CD4-positive, alpha-beta memory T cell (primary cell): Measurements from ENCODE around the gene GPLD1. TPM values are rescaled to one million over a fixed set of nuclear protein-coding genes. Genes with fewer than 3 reads are reported as not detected.

ENCODE experiments used
- CTCF ChIA-PET: fragments of 350-600 bp; sonication (Branson Sonifier 250); formaldehyde crosslinking; loops from one replicate; lab custom pipeline; 2021; ENCODE audit warnings: inconsistent platforms; ENCODE audit not compliant: partially characterized antibody; lab: Charles Lee
- POLR2A ChIA-PET: fragments of 350-600 bp; sonication (Branson Sonifier 250); formaldehyde crosslinking; loops from one replicate; lab custom pipeline; 2021; ENCODE audit not compliant: partially characterized antibody; lab: Charles Lee
- DNase-seq, 5 donors: peaks; one replicate each; pipeline versions ENCODE4 v3.0.0 to v3.0.0-alpha.2; 2020 to 2022; ENCODE audit warnings: mixed read lengths in 1 of 5
- H3K27ac ChIP-seq: one replicate; pipeline ENCODE4 v1.7.0; 2013; ENCODE audit warnings: low read depth, low read length
- H3K27me3 ChIP-seq: 2 replicates; pipeline ENCODE4 v1.7.0; 2013; ENCODE audit warnings: mild to moderate bottlenecking, low read length, moderate library complexity; ENCODE audit not compliant: insufficient read depth
- H3K36me3 ChIP-seq: 2 replicates; pipeline ENCODE4 v1.7.0; 2013; ENCODE audit warnings: mild to moderate bottlenecking, low read length, moderate library complexity; ENCODE audit not compliant: insufficient read depth
- H3K4me1 ChIP-seq: 2 replicates; pipeline ENCODE4 v1.7.0; 2013; ENCODE audit warnings: mild to moderate bottlenecking, low read length, moderate library complexity; ENCODE audit not compliant: insufficient read depth
- H3K4me3 ChIP-seq, 2 donors: one replicate each; pipeline ENCODE4 v1.7.0; 2013; ENCODE audit warnings: low read length in 2 of 2, mild to moderate bottlenecking in 1 of 2
- H3K9me3 ChIP-seq, 2 donors: one replicate each; pipeline ENCODE4 v1.7.0; 2013; ENCODE audit warnings: low read length in 2 of 2, control low read depth in 1 of 2; ENCODE audit not compliant: control insufficient read depth in 1 of 2
- H3K27ac Mint-ChIP-seq, 7 donors: one replicate each; pipeline ENCODE4 v1.8.0; 2020 to 2021; ENCODE audit warnings: mixed read lengths in 7 of 7, mild to moderate bottlenecking in 6 of 7, inconsistent platforms in 3 of 7, moderate library complexity in 3 of 7
- H3K27me3 Mint-ChIP-seq, 2 donors: one replicate each; pipeline ENCODE4 v1.8.0; 2020 to 2021; ENCODE audit warnings: mixed read lengths in 2 of 2
- H3K36me3 Mint-ChIP-seq, 2 donors: one replicate each; pipeline ENCODE4 v1.8.0; 2020 to 2021; ENCODE audit warnings: mixed read lengths in 2 of 2, inconsistent platforms in 1 of 2, mild to moderate bottlenecking in 1 of 2
- H3K4me1 Mint-ChIP-seq, 4 donors: one replicate each; pipeline ENCODE4 v1.8.0; 2020 to 2021; ENCODE audit warnings: mixed read lengths in 4 of 4, mild to moderate bottlenecking in 1 of 4
- H3K4me3 Mint-ChIP-seq, 8 donors: one replicate each; pipeline ENCODE4 v1.8.0; 2020 to 2021; ENCODE audit warnings: mixed read lengths in 8 of 8, mild to moderate bottlenecking in 7 of 8, moderate library complexity in 6 of 8, inconsistent platforms in 3 of 8
- H3K9me3 Mint-ChIP-seq, 8 donors: one replicate each; pipeline ENCODE4 v1.8.0; 2020 to 2021; ENCODE audit warnings: mixed read lengths in 8 of 8, mild to moderate bottlenecking in 5 of 8, inconsistent platforms in 3 of 8, moderate library complexity in 1 of 8
- intact Hi-C: fragments of 100-400 bp; cut with micrococcal nuclease; formaldehyde crosslinking; loops from one replicate; pipeline ENCODE4 v1.15.1; 2023
- polyA plus RNA-seq, 2 donors: library from polyadenylated mRNA; unstranded; fragments of 300-500 nt; fragmentation: Illumina TruSeq; gene quantifications; one replicate each; pipeline ENCODE4 v1.2.3, GENCODE V29; 2021
- total RNA-seq, 2 experiments: library from RNA; stranded (reverse); gene quantifications; one replicate each; pipeline ENCODE4 v1.2.3, GENCODE V29; 2021

The GPLD1 gene
- total and polyA plus RNA-seq, 4 experiments from 2014 or later, result 0.30 to 1.4 (median 0.49) TPM; not detected in 1

DNA sequence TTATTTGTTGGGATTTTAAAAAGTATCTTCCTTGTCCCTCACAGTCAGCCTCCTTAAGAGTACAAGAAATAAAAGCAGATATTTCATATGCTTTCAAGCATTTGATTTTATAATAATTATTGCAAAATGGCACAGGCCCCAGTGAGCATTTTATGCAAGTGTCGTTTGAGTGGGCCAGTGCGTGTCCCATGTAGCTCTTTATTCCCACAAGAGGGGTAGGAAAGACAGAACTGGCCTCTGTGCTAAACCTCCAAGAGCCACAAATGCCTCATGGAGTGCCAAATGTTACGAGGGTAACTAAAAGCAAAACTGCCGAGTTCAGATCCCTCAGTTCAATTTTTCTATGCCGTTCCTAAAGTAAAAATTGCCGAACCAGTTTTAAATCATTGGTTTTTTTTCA, 12.7 kb downstream of the GPLD1 start:
- ChIA-PET CTCF (no interaction called here), POLR2A (no interaction called here)
- DNase-seq, result no peak
- H3K36me3 Mint-ChIP-seq, result peaks cover 0 to 3% of the 10 kb centered on the region in 2 donors
- H3K4me3 Mint-ChIP-seq, result no peak overlapping the region
- Histone ChIP-seq H3K27me3 (no peaks in the 10 kb centered on the region), H3K36me3 (no peaks in the 10 kb centered on the region), H3K9me3 (no peaks in the 10 kb centered on the region), H3K4me1 (no peaks in the 10 kb centered on the region), H3K4me3 (no peak overlapping the region), H3K27ac (no peak overlapping the region)
- no peaks in the 10 kb centered on the region for H3K27me3 Mint-ChIP-seq
- H3K27ac Mint-ChIP-seq, result no peak overlapping the region
- no peaks in the 10 kb centered on the region for H3K4me1 Mint-ChIP-seq
- intact Hi-C loops, result no loop called here
- H3K9me3 Mint-ChIP-seq, result no peaks in the 10 kb centered on the region

DNA sequence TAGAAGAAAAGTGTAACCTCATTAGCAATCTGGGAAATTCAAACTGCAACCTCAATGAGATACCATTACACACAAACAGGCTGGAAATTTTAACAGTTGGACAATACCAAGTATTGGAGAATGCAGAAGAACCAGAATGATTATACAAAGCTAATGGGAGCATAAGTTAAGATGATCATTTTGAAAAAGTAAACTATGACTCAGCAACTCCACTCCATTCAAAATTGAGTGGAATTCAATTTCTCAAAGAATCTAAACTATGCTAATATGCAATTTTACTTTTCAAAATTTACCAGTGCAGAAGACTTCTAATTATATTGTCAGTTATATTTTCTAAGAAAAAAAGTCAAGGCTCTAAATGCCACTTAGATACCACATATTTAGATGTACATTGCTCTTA, 17.2 kb downstream of the GPLD1 start:
- no peak for DNase-seq
- Histone ChIP-seq H3K4me1 (no peaks in the 10 kb centered on the region), H3K9me3 (no peaks in the 10 kb centered on the region), H3K27ac (no peak overlapping the region), H3K27me3 (no peaks in the 10 kb centered on the region), H3K4me3 (no peak overlapping the region), H3K36me3 (no peaks in the 10 kb centered on the region)
- H3K4me3 Mint-ChIP-seq, result no peak overlapping the region
- H3K36me3 Mint-ChIP-seq, result peaks cover 0 to 3% of the 10 kb centered on the region in 2 donors
- no peak overlapping the region for H3K27ac Mint-ChIP-seq
- CTCF ChIA-PET, result interaction anchor here (1.7 kb wide), 1 partner anchor 42 kb away, joined by 4 read pairs; no protein-coding TSS in a partner anchor
- POLR2A ChIA-PET, result no interaction called here
- peaks cover 0 to 1% of the 10 kb centered on the region in 2 donors for H3K27me3 Mint-ChIP-seq
- no peaks in the 10 kb centered on the region for H3K4me1 Mint-ChIP-seq
- intact Hi-C loops, result no loop called here
- H3K9me3 Mint-ChIP-seq, result no peaks in the 10 kb centered on the region

DNA sequence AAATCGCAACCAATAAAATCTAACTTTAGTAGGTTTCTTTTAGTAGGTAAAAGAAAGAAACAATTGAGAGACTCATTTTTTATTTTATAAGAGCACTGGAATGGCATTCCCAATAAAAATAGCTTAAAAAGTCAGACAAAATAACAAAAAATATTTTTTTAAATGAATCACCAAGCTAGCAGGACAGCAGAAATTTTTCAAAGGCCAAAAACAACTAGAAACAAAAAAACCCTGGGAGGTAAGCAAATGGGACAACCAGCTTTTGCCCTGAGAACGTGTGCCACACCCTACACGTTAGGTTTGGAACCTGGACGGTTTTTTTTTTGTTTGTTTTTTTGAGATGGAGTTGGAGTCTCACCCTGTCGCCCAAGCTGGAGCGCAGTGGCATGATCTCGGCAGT, 19.6 kb downstream of the GPLD1 start:
- Mint-ChIP-seq H3K27me3 (peaks cover 0 to 1% of the 10 kb centered on the region in 2 donors), H3K27ac (no peak overlapping the region), H3K9me3 (no peaks in the 10 kb centered on the region), H3K36me3 (peaks cover 0 to 3% of the 10 kb centered on the region in 2 donors), H3K4me1 (no peaks in the 10 kb centered on the region), H3K4me3 (no peak overlapping the region)
- Histone ChIP-seq H3K4me3 (no peak overlapping the region), H3K4me1 (no peaks in the 10 kb centered on the region), H3K36me3 (no peaks in the 10 kb centered on the region), H3K9me3 (no peaks in the 10 kb centered on the region), H3K27me3 (no peaks in the 10 kb centered on the region), H3K27ac (no peak overlapping the region)
- ChIA-PET CTCF (no interaction called here), POLR2A (no interaction called here)
- DNase-seq, result no peak
- intact Hi-C loops, result no loop called here

DNA sequence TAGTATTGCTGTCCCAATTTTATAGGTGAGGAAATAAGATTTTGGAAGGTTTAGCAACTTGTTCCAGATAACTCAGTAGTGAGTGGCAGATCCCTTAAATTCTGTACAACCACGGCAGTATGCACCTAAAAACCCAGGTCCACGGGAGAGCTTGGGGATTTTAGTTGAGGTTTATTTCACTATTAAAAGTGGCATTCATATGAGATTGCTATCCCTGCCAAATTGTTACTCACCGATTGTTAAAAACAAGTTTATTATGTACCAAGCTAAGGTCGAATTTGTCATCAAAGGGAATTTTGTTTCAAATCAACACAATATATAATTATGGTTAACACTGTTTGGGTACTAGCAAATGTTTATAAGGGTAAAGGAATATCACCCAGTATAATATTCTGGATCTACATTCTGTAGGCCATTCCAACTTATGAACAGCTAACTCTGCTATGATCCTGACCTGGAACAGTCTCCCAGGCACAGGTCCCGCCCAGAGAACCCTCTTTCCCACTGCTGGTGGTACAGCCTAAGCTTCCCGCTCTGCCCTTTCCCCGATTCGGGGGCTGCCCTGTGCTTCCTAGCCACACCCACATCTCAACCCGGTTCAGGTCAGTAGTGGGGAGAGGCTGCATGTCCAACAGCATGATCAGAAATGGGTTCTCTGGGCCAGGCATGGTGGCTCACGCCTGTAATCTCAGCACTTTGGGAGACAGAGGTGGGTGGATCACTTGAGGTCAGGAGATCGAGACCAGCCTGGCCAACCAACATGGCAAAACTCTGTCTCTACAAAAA, 24.9 kb downstream of the GPLD1 start:
- ChIA-PET CTCF (interaction anchor here (0.9 kb wide), 1 partner anchor 11 kb away, joined by 3 read pairs; no protein-coding TSS in a partner anchor), POLR2A (no interaction called here)
- Histone ChIP-seq H3K4me1 (no peaks in the 10 kb centered on the region), H3K4me3 (no peak overlapping the region), H3K27ac (no peak overlapping the region), H3K27me3 (no peaks in the 10 kb centered on the region), H3K9me3 (no peaks in the 10 kb centered on the region), H3K36me3 (no peaks in the 10 kb centered on the region)
- Mint-ChIP-seq H3K4me1 (no peaks in the 10 kb centered on the region), H3K9me3 (no peaks in the 10 kb centered on the region), H3K36me3 (no peaks in the 10 kb centered on the region), H3K27me3 (no peaks in the 10 kb centered on the region), H3K27ac (no peak overlapping the region), H3K4me3 (no peak overlapping the region)
- DNase-seq, result no peak
- intact Hi-C loops, result no loop called here

DNA sequence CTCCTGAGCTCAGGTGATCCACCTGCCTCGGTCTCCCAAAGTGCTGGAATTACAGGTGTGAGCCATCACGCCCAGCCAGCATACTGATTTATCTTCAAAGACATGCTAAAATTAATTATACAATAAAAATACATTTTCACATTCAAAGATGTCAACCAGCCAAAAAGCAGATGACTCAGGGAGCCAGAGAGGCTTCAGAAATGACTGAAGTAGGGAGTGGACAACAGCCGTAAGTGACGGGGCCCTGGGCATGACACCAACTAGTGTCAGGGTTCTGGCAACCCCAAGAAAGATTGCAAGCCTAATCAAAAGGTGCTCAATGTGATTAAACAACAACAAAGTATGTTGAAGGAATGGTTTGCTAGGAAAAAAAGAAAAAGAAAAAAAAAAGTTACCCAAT, 28.4 kb downstream of the GPLD1 start:
- intact Hi-C loops, result no loop called here
- DNase-seq, result no peak
- no peaks in the 10 kb centered on the region for H3K4me1 ChIP-seq
- Mint-ChIP-seq H3K4me1 (no peaks in the 10 kb centered on the region), H3K4me3 (no peak overlapping the region), H3K36me3 (no peaks in the 10 kb centered on the region), H3K27ac (no peak overlapping the region), H3K9me3 (no peaks in the 10 kb centered on the region), H3K27me3 (no peaks in the 10 kb centered on the region)
- H3K27me3 ChIP-seq, result no peaks in the 10 kb centered on the region
- no peak overlapping the region for H3K4me3 ChIP-seq
- H3K9me3 ChIP-seq, result no peaks in the 10 kb centered on the region
- no peaks in the 10 kb centered on the region for H3K36me3 ChIP-seq
- CTCF ChIA-PET, result no interaction called here
- POLR2A ChIA-PET, result no interaction called here
- no peak overlapping the region for H3K27ac ChIP-seq

DNA sequence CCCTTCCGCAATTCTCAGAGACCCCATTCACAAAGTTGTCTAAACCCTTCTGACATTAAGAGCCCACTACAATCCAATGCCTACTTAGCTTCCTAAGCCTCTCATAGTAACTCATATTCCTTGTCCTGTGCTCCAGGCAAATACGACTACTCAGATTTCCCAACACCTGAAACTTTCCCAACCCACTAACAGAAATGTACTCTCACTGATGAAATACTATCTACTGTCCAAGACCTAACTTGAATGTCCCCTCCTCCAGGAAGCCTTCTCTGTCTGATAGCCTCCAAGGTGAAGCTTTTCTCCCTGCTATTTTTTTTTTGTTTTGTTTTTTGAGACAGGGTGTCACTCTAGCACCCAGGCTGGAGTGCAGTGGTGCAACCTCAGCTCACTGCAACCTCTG, 30.4 kb downstream of the GPLD1 start:
- Mint-ChIP-seq H3K27ac (no peak overlapping the region), H3K27me3 (no peaks in the 10 kb centered on the region), H3K4me3 (no peak overlapping the region), H3K36me3 (no peaks in the 10 kb centered on the region), H3K9me3 (no peaks in the 10 kb centered on the region), H3K4me1 (no peaks in the 10 kb centered on the region)
- Histone ChIP-seq H3K4me1 (no peaks in the 10 kb centered on the region), H3K9me3 (no peaks in the 10 kb centered on the region), H3K36me3 (no peaks in the 10 kb centered on the region), H3K4me3 (no peak overlapping the region), H3K27me3 (no peaks in the 10 kb centered on the region), H3K27ac (no peak overlapping the region)
- ChIA-PET POLR2A (no interaction called here), CTCF (interaction anchor here (1.1 kb wide), 1 partner anchor 12 kb away, joined by 3 read pairs; no protein-coding TSS in a partner anchor)
- DNase-seq, result no peak
- intact Hi-C loops, result no loop called here

DNA sequence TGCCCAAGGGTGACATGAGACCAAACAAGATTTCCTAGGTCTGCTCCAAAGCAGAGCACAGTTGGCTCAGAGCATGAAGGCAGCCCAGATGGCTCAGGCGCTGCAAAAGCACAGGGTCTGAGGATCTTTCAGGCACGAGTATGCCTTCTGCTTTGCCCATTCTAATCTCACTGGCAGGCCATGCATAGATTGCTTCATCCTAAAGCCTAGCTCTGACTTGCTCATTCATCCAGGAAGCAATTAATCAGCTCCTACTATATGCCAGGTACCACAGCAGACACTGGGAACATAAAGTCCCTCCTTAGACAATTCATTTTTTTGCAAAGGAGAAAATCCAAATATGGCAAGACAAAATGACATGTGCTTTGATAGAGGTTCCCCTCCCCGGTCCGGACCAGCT, 31.2 kb downstream of the GPLD1 start:
- Histone ChIP-seq H3K9me3 (no peaks in the 10 kb centered on the region), H3K36me3 (no peaks in the 10 kb centered on the region), H3K4me1 (no peaks in the 10 kb centered on the region), H3K4me3 (no peak overlapping the region), H3K27me3 (no peaks in the 10 kb centered on the region), H3K27ac (no peak overlapping the region)
- no peaks in the 10 kb centered on the region for H3K9me3 Mint-ChIP-seq
- no peak for DNase-seq
- POLR2A ChIA-PET, result no interaction called here
- no peaks in the 10 kb centered on the region for H3K27me3 Mint-ChIP-seq
- no peaks in the 10 kb centered on the region for H3K36me3 Mint-ChIP-seq
- H3K4me3 Mint-ChIP-seq, result no peak overlapping the region
- H3K27ac Mint-ChIP-seq, result no peak overlapping the region
- intact Hi-C loops, result no loop called here
- CTCF ChIA-PET, result interaction anchor here (0.9 kb wide), 1 partner anchor 63 kb away, joined by 3 read pairs; no protein-coding TSS in a partner anchor
- no peaks in the 10 kb centered on the region for H3K4me1 Mint-ChIP-seq
